CD4-positive, alpha-beta T cell (primary cell): ENCODE results near the gene NT5DC2. TPM values are rescaled to one million over a fixed set of nuclear protein-coding genes. Genes with fewer than 3 reads are reported as not detected.

Experiments used
- ATAC-seq: fragments of 200-7000 bp; cut with Tn5 transposase; one replicate; pipeline ENCODE4 v1.10.0; 2022; ENCODE audit warnings: mild to moderate bottlenecking; ENCODE audit not compliant: poor library complexity
- CTCF ChIA-PET: fragments of 350-600 bp; sonication (Branson Sonifier 250); formaldehyde crosslinking; loops from one replicate; lab custom pipeline; 2021; ENCODE audit warnings: antibody characterized with exemption, inconsistent platforms; lab: Charles Lee
- POLR2A ChIA-PET: fragments of 350-600 bp; sonication (Branson Sonifier 250); formaldehyde crosslinking; loops from one replicate; lab custom pipeline; 2021; ENCODE audit warnings: antibody characterized with exemption, inconsistent platforms; lab: Charles Lee
- DNase-seq, 14 experiments: peaks; one replicate each; pipeline ENCODE4 v3.0.0-alpha.2; 2013 to 2020; ENCODE audit warnings: mixed read lengths in 2 of 14
- H3K27ac ChIP-seq, 2 donors: one replicate each; pipeline versions ENCODE4 v1.5.1 to v1.7.0; 2013; ENCODE audit warnings: low read length in 2 of 2, low read depth in 1 of 2, mild to moderate bottlenecking in 1 of 2
- H3K27me3 ChIP-seq, 2 experiments: 1 replicate in 1 of 2; 2 replicates in 1 of 2; pipeline versions ENCODE4 v1.6.1 to v1.7.0; 2013; ENCODE audit warnings: low read length in 2 of 2, control low read depth in 1 of 2, mild to moderate bottlenecking in 1 of 2, moderate library complexity in 1 of 2; ENCODE audit not compliant: insufficient read depth in 2 of 2, control insufficient read depth in 1 of 2
- H3K36me3 ChIP-seq: one replicate; pipeline ENCODE4 v1.6.1; 2013; ENCODE audit warnings: low read length, control low read depth; ENCODE audit not compliant: insufficient read depth
- H3K4me1 ChIP-seq: one replicate; pipeline ENCODE4 v1.6.1; 2013; ENCODE audit warnings: low read length, control low read depth; ENCODE audit not compliant: insufficient read depth
- H3K4me3 ChIP-seq: one replicate; pipeline ENCODE4 v1.5.1; 2013; ENCODE audit warnings: mild to moderate bottlenecking, low read length, moderate library complexity
- H3K9me3 ChIP-seq, 2 experiments: 1 replicate in 1 of 2; 2 replicates in 1 of 2; pipeline versions ENCODE4 v1.6.1 to v1.7.0; 2013; ENCODE audit warnings: low read length in 2 of 2, mild to moderate bottlenecking in 2 of 2, control low read depth in 1 of 2, moderate library complexity in 1 of 2; ENCODE audit not compliant: control insufficient read depth in 1 of 2, insufficient read depth in 1 of 2
- H3K27ac Mint-ChIP-seq: one replicate; pipeline ENCODE4 v1.8.0; 2020; ENCODE audit warnings: mixed read lengths
- H3K27me3 Mint-ChIP-seq: one replicate; pipeline ENCODE4 v1.8.0; 2021; ENCODE audit warnings: mixed read lengths
- H3K36me3 Mint-ChIP-seq: one replicate; pipeline ENCODE4 v1.8.0; 2021; ENCODE audit warnings: low read depth, mixed read lengths
- H3K4me1 Mint-ChIP-seq: one replicate; pipeline ENCODE4 v1.8.0; 2021; ENCODE audit warnings: low read depth, mixed read lengths
- H3K4me3 Mint-ChIP-seq: one replicate; pipeline ENCODE4 v1.8.0; 2020; ENCODE audit warnings: mild to moderate bottlenecking, mixed read lengths
- H3K9me3 Mint-ChIP-seq: one replicate; pipeline ENCODE4 v1.8.0; 2020; ENCODE audit warnings: mixed read lengths
- CTCF ChIP-seq: fragments of 200-600 bp; IDR thresholded peaks from one replicate; pipeline ENCODE4 v1.8.0; 2022; ENCODE audit warnings: antibody characterized with exemption, mild to moderate bottlenecking
- intact Hi-C, 2 experiments: fragments of 100-400 bp; cut with DNase I in 1 of 2; cut with micrococcal nuclease in 1 of 2; formaldehyde crosslinking; loops; one replicate each; pipeline versions ENCODE4 v1.15.1 to v1.9.0; 2023 to 2025; cut with DNase I, micrococcal nuclease
- polyA plus RNA-seq, 2 donors: library from polyadenylated mRNA; unstranded; fragments of 120-200 nt; gene quantifications; one replicate each; pipeline ENCODE4 v1.2.1, GENCODE V29; 2013
- total RNA-seq, 174 experiments: library from RNA in 2 of 174; stranded (reverse) in 2 of 174; gene quantifications; one replicate each; pipeline ENCODE4 v1.2.3 and lab custom pipeline; 2021 to 2026

Gene NT5DC2
- total RNA-seq, result 1 to 10 TPM; 2.5 to 4.2 TPM
- polyA plus RNA-seq (2013, experiment 1 of 2), result 2.1 TPM
- 2.8 TPM for polyA plus RNA-seq (2013, experiment 2 of 2)
- 0.22 to 52.0 (median 3.1) reads per million in 172 experiments for total RNA-seq (lab: John Stamatoyannopoulos, UW)

DNA sequence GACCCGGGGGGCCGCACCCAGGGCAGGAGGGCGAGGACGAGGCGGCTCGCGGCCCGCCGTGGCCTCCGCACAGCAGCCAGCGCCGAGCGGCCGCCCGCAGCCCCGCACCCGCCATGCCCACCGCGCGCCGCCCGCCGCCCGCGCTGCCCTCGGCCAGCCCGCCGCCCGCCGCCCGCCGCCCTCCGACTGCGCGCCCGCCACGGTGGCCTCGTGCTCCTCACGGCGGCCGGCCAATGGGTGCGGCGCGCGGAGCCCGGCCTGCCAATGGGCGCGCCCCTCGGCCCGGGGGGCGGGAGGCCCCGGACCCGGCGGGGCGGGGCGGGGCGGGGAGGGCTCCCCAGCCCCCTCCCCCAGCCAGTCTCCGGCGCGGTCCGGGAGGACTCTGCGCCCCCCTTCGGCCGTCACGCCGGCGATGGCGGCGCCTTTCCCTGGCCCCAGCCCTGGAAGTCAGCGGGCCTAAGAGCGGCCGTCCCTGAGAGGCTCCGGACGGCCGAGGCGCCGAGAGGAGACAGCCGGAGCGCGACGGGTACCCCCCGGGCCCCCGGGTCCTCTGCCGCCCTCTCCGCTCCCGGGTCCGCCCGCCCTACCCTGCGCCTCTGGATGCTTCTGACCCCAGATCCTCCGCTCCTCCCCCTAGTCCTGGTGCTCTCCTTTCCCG is at the start of gene NT5DC2:
NT5DC2 (minus strand) TSS at position 235 of the 658 bp plus-strand sequence; CDS start at position 115, 120 bp downstream.
- peaks cover 14% of the 10 kb centered on the region for H3K36me3 Mint-ChIP-seq
- intact Hi-C loops, result loop anchor here in 1 of 2 experiments (2.0 to 10.0 kb wide), 4 partner anchors 77 to 1969 kb away; partner anchors contain the start of genes ALAS1, C3orf18, HEMK1 and STIMATE
- H3K27me3 Mint-ChIP-seq, result no peaks in the 10 kb centered on the region
- DNase-seq, result peak in 12 of 14 experiments; percentile 18 to 82 (median 61)
- ATAC-seq, result peak; percentile 10
- CTCF ChIA-PET, result no interaction called here
- H3K9me3 Mint-ChIP-seq, result no peaks in the 10 kb centered on the region
- H3K4me3 ChIP-seq, result peak within 1 kb of the TSS; percentile 57
- H3K4me3 Mint-ChIP-seq, result peak within 1 kb of the TSS; percentile 99
- peaks cover 33% of the 10 kb centered on the region for H3K4me1 Mint-ChIP-seq
- no peak for TF ChIP-seq CTCF
- no peak within 1 kb of the TSS for H3K27ac Mint-ChIP-seq
- H3K9me3 ChIP-seq, result no peaks in the 10 kb centered on the region
- H3K36me3 ChIP-seq, result no peaks in the 10 kb centered on the region
- H3K27me3 ChIP-seq, result peaks cover 0 to 3% of the 10 kb centered on the region in 2 experiments
- H3K27ac ChIP-seq, result no peak within 1 kb of the TSS
- POLR2A ChIA-PET, result no interaction called here
- peaks cover 51% of the 10 kb centered on the region for H3K4me1 ChIP-seq

- intact Hi-C loops, result no loop called here
- Histone ChIP-seq H3K27ac (no peak overlapping the region), H3K27me3 (no peaks in the 10 kb centered on the region), H3K4me3 (no peak overlapping the region), H3K9me3 (no peaks in the 10 kb centered on the region), H3K4me1 (no peaks in the 10 kb centered on the region), H3K36me3 (peaks cover 54% of the 10 kb centered on the region)
- CTCF ChIA-PET, result no interaction called here
- Mint-ChIP-seq H3K27ac (no peak overlapping the region), H3K36me3 (peaks cover 86% of the 10 kb centered on the region), H3K4me3 (no peak overlapping the region), H3K27me3 (no peaks in the 10 kb centered on the region), H3K4me1 (no peaks in the 10 kb centered on the region), H3K9me3 (no peaks in the 10 kb centered on the region)
- POLR2A ChIA-PET, result no interaction called here
- no peak for ATAC-seq
- DNase-seq, result no peak
- TF ChIP-seq CTCF, result no peak
Observed at GRCh38 chr3:52574056-52574965, 40.7 kb upstream of the NT5DC2 start.

GRCh38 chr3:52572221-52572620 is 38.6 kb upstream of the NT5DC2 start:
- Mint-ChIP-seq H3K27me3 (no peaks in the 10 kb centered on the region), H3K27ac (no peak overlapping the region), H3K4me1 (no peaks in the 10 kb centered on the region), H3K9me3 (no peaks in the 10 kb centered on the region), H3K4me3 (no peak overlapping the region), H3K36me3 (peaks cover 68% of the 10 kb centered on the region)
- Histone ChIP-seq H3K9me3 (no peaks in the 10 kb centered on the region), H3K27me3 (no peaks in the 10 kb centered on the region), H3K4me3 (no peak overlapping the region), H3K27ac (no peak overlapping the region), H3K4me1 (no peaks in the 10 kb centered on the region), H3K36me3 (peaks cover 37% of the 10 kb centered on the region)
- no peak for DNase-seq
- ChIA-PET POLR2A (no interaction called here), CTCF (no interaction called here)
- TF ChIP-seq CTCF, result no peak
- intact Hi-C loops, result no loop called here
- no peak for ATAC-seq
